Left ventricle myocardium inferior (tissue), 1 donor: Measurements from ENCODE around the gene POU3F3. TPM values are rescaled to one million over a fixed set of nuclear protein-coding genes. Genes with fewer than 3 reads are reported as not detected.

Source experiments
- DNase-seq: peaks from one replicate; pipeline ENCODE4 v3.0.0-alpha.2; 2020
- H3K27ac ChIP-seq: fragments of 200-600 bp; replicated peaks from 2 replicates; pipeline ENCODE4 v1.8.0; 2021
- H3K27me3 ChIP-seq: fragments of 200-600 bp; 2 replicates; pipeline ENCODE4 v1.8.0; 2021; ENCODE audit warnings: low read depth
- H3K36me3 ChIP-seq: fragments of 200-600 bp; 2 replicates; pipeline ENCODE4 v1.8.0; 2021
- H3K4me1 ChIP-seq: fragments of 200-600 bp; 2 replicates; pipeline ENCODE4 v1.8.0; 2021
- H3K4me3 ChIP-seq: fragments of 200-600 bp; 2 replicates; pipeline ENCODE4 v1.8.0; 2021; ENCODE audit warnings: mild to moderate bottlenecking, moderate library complexity
- H3K9me3 ChIP-seq: fragments of 200-600 bp; replicated peaks from 2 replicates; pipeline ENCODE4 v1.8.0; 2021
- intact Hi-C: fragments of 100-400 bp; cut with micrococcal nuclease; formaldehyde crosslinking; loops from one replicate; pipeline ENCODE4 v1.11.0; 2022
- long read RNA-seq: library from polyadenylated mRNA; unstranded; transcript quantifications from one replicate; pipeline ENCODE4 v2.0.0, GENCODE V29; 2021
- total RNA-seq: library from RNA; stranded (reverse); fragmentation: NEBNext Ultra II Directional; extraction: Animal tissue kit (Norgen Biotek cat#: 25700); gene quantifications from one replicate; pipeline ENCODE4 v1.2.1, GENCODE V29; 2021
- TF ChIP-seq, protein P1 (sequence below): fragments of 200-600 bp; IDR thresholded peaks from 2 replicates; pipeline ENCODE4 v1.8.0; 2021; ENCODE audit warnings: antibody characterized with exemption, mild to moderate bottlenecking, borderline replicate concordance
- donor health status: DM: no; HTN: yes; CAD: no; lungs with severe emphysema.

Gene POU3F3
- 0.11 TPM for total RNA-seq
- long read RNA-seq: 0 reads

DNA sequence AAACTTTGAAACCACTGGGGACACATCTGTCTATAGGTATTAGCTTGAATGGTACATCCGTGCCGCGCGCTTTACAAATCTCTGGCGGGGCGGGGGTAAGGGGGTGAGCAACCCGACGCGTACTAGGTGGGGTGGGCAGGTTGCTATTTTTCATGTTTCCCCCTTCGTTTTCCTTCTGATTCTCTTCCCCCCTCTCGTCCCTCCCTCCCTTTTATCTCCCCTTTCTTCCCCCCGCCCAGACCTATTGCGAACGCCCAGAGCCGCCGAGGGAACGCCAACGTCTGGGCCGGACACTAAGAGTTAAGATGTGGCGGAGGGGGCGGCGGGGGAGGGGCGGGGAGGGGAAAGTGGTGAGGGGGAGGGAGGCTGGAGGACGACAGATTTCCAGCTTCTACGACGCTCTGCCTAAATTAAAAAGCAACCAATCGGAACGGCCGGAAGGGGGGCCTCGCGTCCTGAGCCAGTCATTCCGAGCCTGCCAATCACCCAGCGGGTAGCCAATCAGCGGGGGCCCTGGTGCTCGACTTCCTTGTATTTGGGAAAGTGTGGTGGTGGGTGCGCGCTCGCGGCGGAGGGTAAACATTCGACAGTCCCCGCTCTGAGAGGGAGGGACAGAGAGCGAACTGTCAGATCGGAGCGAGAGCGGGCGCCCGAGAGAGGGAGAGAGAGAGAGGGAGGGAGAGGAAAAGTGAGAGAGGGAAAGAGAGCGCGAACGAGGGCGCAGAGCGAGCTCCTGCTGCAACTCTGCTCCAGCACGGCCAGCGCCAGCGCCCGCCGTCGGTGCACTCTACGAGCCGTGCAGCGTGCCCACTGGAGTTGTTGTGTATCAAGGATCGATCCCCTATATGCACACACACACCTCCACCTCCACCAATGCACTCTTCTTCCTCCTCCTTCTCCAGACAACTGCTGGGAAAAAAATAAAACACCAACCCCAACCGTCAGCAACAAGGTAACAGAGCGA lies at the start of gene POU3F3:
POU3F3 (plus strand) TSS at position 582 of the 964 bp plus-strand sequence. CDS start 1,396 bp downstream, outside the sequence.
- H3K4me3 ChIP-seq: peak within 1 kb of the TSS; percentile 62
- H3K27me3 ChIP-seq: peaks cover 92% of the 10 kb centered on the region
- no peak within 1 kb of the TSS for H3K27ac ChIP-seq
- no peaks in the 10 kb centered on the region for H3K9me3 ChIP-seq
- DNase-seq: peak; percentile 53
- TF ChIP-seq, protein P1, sequence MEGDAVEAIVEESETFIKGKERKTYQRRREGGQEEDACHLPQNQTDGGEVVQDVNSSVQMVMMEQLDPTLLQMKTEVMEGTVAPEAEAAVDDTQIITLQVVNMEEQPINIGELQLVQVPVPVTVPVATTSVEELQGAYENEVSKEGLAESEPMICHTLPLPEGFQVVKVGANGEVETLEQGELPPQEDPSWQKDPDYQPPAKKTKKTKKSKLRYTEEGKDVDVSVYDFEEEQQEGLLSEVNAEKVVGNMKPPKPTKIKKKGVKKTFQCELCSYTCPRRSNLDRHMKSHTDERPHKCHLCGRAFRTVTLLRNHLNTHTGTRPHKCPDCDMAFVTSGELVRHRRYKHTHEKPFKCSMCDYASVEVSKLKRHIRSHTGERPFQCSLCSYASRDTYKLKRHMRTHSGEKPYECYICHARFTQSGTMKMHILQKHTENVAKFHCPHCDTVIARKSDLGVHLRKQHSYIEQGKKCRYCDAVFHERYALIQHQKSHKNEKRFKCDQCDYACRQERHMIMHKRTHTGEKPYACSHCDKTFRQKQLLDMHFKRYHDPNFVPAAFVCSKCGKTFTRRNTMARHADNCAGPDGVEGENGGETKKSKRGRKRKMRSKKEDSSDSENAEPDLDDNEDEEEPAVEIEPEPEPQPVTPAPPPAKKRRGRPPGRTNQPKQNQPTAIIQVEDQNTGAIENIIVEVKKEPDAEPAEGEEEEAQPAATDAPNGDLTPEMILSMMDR: no peak
- intact Hi-C loops: no loop called here
- no peaks in the 10 kb centered on the region for H3K36me3 ChIP-seq
- peaks cover 51% of the 10 kb centered on the region for H3K4me1 ChIP-seq

DNA sequence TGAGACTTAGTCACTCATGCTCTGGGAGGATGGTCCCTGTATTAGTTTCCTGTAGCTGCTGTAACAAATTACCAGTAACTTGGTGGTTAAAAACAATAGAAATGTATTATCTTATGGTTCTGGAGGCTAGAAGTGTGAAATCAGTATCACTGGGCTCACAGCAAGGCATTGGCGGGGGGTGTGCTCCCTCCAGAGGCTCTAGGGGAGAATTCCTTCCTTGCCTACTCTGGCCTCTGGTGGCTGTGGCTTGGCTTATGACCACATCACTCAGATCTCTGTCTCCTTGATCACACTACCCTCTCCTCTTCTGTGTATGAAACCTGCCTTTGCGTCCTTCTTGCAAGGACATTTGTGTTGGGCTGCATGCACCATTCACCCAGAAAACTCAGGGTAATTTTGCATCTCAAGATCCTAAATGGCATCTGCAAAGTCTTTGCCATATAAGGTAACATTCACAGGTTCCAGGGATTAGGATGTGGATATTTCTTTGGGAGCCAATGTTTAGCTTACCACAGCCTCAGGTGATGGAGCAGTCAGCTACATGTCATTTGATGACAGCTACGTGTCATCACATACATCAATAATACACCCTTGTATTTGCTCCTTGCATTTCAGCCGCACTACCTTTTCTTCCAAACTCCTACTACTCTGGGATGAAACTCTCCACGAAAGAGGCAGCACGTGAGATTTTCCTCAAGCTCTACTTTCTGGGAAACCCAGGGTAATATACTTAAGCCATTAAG lies 49.6 kb upstream of the POU3F3 start:
- H3K4me1 ChIP-seq: no peaks in the 10 kb centered on the region
- H3K36me3 ChIP-seq: no peaks in the 10 kb centered on the region
- no peak overlapping the region for H3K4me3 ChIP-seq
- peaks cover 10% of the 10 kb centered on the region for H3K9me3 ChIP-seq
- TF ChIP-seq, protein P1: no peak
- intact Hi-C loops: no loop called here
- no peak overlapping the region for H3K27ac ChIP-seq
- H3K27me3 ChIP-seq: peaks cover 12% of the 10 kb centered on the region
- no peak for DNase-seq

DNA sequence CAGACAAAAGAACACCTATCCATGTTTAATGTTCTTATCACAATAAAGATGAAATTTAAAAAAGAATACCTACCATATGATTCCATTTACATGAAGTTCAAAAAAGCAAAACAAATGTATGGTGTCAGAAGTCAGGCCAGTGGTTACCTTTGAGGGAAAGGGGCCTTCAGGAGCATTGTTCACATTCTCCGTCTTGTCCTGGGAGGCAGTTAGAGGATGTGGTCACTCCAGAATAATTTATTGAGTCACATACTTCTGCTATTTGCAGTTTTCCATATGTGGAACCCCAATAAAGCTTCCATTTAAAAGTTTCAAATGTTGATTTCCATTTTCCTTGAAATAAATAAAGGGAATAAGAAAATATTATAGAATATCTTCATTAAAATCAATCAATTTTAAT lies 41.6 kb upstream of the POU3F3 start:
- Histone ChIP-seq H3K27me3 (peaks cover 9% of the 10 kb centered on the region), H3K4me3 (no peak overlapping the region), H3K27ac (no peak overlapping the region), H3K4me1 (no peaks in the 10 kb centered on the region), H3K36me3 (no peaks in the 10 kb centered on the region), H3K9me3 (peaks cover 15% of the 10 kb centered on the region)
- TF ChIP-seq, protein P1: no peak
- no peak for DNase-seq
- intact Hi-C loops: no loop called here

DNA sequence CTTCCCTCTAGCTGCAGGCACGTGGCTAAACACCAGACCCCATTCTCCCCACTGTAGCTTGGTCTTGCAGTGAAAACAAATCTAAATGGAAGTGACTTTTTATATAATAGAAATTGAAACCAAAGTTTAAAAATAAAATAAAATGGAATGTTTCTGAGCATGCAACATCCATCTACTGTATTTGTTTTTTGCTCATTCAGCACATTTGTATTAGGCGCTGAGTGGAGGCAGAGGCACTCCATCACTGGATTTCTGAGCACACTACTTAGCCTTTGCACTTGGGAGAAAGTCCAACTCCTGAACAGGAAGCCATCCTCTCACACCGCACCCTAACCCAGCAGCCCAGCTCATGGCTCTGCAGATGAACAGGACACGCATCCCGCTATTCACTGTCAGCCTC lies 37.8 kb upstream of the POU3F3 start:
- no peaks in the 10 kb centered on the region for H3K4me1 ChIP-seq
- no peak overlapping the region for H3K4me3 ChIP-seq
- H3K36me3 ChIP-seq: no peaks in the 10 kb centered on the region
- no peak overlapping the region for H3K27ac ChIP-seq
- H3K9me3 ChIP-seq: no peaks in the 10 kb centered on the region
- peaks cover 39% of the 10 kb centered on the region for H3K27me3 ChIP-seq
- intact Hi-C loops: no loop called here
- TF ChIP-seq, protein P1: no peak
- no peak for DNase-seq

DNA sequence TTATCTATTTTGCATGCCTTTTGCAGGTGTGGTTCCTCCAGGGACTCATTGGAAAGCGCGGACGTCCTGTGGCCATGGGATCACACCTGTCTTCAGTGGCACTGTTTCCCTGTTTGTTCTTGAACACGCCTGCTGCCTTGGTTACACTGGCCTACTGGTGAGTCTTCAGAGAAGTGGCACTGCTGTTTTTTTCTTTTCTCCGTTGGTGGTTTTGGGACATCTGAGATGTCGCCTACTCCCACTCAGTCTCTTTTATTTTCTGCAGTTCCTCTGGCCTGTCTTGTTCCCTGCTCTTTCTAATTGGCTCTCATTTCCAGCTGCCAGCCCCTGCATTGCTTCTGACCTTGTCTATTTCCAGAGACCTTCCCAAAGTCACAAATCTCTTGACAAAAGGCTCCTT lies 35.7 kb upstream of the POU3F3 start:
- Histone ChIP-seq H3K4me1 (no peaks in the 10 kb centered on the region), H3K27ac (no peak overlapping the region), H3K9me3 (no peaks in the 10 kb centered on the region), H3K36me3 (no peaks in the 10 kb centered on the region), H3K4me3 (no peak overlapping the region), H3K27me3 (peaks cover 47% of the 10 kb centered on the region)
- intact Hi-C loops: no loop called here
- DNase-seq: no peak
- TF ChIP-seq, protein P1: no peak
